ENCODE data around the gene FBXO28.

The FBXO28 gene

DNA sequence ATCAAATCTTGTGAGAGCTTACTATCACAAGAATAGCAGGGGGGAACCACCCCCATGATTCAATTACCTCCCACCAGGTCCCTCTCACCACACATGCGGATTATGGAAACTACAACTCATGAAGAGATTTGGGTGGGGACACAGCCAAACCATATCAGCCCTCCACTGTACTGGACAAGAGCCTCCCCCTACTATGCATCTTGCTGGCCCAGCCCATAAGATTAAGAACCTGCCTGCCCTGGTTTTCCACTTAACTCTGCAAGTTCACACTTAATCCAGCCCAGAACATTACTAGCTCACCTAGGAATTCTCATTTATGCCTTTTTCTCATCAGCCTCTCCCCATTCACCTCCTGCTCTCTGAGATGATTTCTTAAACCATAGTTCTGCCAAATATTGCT is 18.0 kb upstream of the FBXO28 start:
- DNase-seq (no peak), ATAC-seq (peak; percentile 19)

DNA sequence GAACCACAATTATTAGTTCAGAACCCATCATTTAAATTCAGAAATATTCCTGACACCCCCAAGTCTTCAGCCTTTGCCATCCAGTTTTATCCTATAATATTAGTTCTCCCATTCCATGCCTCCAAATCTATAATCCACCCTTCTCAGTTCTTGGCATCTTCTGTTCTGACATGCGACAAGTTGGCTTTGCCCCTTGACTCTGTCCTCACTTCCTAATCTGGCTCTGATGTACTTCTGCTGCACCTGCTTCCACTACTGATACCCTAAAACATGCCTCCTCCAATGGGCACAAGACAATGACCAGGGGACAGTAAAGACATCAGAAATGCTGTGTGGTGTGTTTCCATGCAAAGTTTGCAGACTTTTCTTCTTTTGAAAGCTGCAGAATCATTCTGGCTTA is 17.1 kb upstream of the FBXO28 start:
- ATAC-seq: no peak

GRCh38 chr1:224098007-224098406 is 15.9 kb upstream of the FBXO28 start:
- no peak for DNase-seq
- ATAC-seq: no peak

More for the DNA sequence above, 17.1 kb upstream of the FBXO28 start:
- DNase-seq: no peak

- ATAC-seq: peak; percentile 71
- DNase-seq: no peak
Measured at GRCh38 chr1:224106568-224107281, 7.2 kb upstream of the FBXO28 start.

DNA sequence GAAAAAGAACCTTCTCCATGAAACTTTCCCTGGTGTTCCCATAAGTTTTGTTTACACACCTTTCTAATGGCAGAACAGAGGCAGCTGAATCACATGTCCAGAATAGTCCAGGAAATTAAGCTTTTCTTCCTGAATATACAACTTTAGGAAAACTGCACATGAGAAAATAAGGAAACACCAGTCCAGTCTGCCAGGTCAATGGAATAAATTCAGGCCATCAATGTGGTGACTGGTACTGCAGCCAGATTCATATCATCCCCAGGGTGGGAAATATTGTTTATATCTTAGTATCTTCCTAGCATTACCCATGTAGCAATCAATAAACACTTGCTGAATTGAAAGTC is 6.7 kb upstream of the FBXO28 start:
- DNase-seq: no peak
- no peak for ATAC-seq

DNA sequence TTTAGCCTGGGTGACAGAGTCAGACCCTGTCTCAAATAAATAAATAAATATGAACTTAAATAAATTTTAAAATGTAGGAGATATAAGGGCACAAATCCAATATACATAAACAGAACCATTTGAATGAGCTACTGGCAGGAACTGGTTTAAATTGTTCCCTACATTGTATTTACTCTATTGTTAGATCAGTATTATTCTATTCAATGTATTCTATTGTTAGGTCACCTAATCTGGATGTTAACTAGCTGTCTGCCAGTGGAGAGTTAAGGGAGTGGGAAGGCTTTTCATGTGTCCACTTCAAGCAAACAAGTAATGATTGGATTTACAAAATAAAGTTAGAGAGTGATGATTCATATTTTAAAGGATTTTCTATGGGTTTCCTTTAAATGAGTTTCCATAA is 4.9 kb upstream of the FBXO28 start:
- ATAC-seq (no peak), DNase-seq (no peak)

GRCh38 chr1:224109981-224110380 is 3.9 kb upstream of the FBXO28 start:
- DNase-seq: no peak
- no peak for ATAC-seq

DNA sequence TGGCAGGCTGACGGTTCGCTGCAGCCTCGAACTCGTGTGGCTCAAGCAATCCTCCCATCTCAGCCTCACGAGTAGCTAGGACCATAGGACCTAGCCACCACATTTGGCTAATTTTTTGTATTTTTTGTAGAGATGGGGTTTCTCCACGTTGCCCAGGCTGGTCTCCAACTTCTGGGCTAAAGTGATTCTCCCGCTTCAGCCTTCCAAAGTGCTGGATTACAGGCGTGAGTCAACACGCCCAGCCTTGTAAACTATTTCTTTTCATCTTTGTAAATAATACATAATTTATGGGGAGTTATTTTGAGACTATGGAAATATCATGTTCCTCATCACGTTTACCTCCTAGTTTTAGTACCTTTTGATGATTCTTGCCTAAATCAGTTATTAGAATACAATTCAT is 906 bp upstream of the FBXO28 start:
- ATAC-seq (no peak), DNase-seq (no peak)

- DNase-seq (no peak), ATAC-seq (no peak)
Measured at GRCh38 chr1:224113545-224113917, 380 bp upstream of the FBXO28 start.

DNA sequence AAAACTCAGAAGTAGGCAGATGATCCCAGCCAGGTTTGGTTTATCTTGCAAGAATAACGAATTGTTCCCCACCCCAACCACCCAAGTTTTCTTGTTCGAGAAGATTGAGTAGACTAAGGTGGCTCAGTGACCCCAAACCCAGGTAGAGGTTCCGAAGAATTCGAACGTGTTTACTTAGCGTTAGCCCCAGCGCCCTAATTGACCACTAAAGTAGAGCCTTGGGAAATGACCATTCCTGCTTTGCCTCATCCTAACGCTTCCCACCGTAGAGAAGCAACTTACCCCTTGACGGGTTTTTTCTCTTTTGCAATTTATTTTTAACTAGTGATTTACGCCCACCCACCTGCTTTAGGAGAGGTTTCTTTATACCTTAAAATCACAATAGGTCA is 870 bp downstream of the FBXO28 start:
- ATAC-seq: no peak
- DNase-seq: no peak

- ATAC-seq (no peak), DNase-seq (no peak)
Measured at GRCh38 chr1:224116131-224116530, 2.2 kb downstream of the FBXO28 start.

GRCh38 chr1:224118688-224119087 is 4.8 kb downstream of the FBXO28 start:
- ATAC-seq (no peak), DNase-seq (no peak)

DNA sequence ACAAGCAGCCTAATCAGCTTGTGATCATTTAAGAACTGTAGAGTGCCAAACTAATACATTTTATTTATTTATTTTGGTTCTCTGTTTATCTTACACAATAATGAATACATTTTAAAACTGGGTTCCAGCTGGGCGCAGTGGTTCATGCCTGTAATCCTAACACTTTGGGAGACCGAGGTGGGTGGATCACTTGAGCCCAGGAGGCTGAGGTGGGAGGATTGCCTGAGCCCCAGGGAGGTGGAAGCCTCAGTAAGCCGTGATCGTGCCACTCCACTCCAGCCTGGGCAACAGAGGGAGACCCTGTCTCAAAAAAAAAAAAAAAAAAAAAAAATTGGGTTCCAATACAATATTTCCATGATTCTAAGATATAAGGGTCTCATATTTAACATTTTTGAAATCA is 9.2 kb downstream of the FBXO28 start:
- DNase-seq: no peak
- no peak for ATAC-seq

DNA sequence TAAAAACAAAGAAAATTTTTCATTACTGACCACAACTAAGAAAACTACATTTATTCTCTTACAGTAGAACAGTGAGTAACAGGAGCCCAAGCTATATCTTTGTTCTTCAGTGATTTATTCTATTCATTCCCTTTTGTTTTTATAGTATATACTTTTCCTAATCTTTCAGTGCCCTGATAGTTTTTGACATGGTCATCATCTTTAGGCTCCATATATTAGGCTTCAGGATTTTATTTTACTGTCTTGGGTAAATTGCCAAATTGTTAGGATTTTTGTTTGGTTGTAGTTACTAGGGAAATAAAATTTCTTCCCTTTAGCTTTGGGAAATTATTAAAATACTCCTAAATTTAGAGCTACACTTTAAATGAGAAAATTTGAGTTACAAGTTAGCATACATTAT is 10.3 kb downstream of the FBXO28 start:
- DNase-seq (no peak), ATAC-seq (no peak)

DNA sequence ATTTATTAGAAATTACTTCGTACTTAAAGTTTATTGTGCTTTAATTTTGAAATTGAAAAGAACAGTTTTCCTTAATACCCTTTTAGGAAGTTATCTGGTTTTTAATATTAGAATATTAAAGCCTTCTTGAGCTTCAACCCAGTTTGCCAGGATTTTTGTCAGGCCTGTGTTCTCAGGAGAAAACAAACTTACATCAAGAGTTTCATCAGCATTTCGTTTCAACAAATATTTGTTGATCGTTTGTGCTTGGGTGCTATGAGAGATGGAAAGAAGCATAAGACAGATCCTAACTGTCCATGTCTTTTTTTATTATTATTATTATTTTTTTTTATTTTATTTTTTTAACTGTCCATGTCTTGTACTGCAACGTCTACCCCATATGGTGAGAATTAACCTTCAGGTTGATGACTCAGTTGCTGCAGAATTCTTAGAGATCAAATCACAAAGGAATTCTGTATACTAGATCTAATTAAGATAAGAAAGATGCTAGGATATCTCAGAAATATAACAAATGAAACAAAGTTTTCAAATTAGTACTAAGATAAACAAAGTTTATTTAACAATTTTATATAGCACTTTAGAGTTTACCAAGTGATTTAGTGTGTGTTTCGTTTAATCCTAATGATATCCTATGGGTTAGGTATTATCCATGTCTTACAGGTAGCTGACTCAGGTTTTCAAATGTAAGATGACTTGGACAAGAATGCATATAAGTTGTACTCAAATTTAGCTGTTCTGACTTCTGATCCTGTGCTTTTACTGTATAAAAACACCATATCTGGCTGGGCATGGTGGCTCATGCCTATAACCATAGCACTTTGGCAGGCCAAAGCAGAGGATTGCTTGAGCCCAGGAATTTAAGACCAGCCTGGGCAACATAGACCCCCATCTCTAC is 14.3 kb downstream of the FBXO28 start:
- no peak for ATAC-seq
- no peak for DNase-seq

DNA sequence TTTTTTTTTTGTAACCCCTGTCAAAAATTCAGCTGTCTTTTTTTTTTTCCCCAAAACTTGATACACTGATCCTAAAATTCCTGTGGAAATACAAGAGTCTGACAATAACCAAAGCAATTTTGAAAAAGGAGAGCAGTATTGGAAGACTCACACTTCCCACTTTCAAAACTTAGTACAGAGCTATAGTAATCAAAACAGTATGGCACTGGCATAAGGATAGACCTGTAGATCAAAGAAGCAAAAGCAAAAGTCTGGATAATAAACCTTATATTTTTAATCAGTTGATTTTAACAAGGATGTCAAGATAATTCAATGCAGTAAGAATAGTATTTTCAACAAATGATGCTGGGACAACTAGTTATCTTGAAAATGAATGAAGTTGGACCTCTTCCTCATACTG is 17.3 kb downstream of the FBXO28 start:
- no peak for ATAC-seq
- DNase-seq: no peak

DNA sequence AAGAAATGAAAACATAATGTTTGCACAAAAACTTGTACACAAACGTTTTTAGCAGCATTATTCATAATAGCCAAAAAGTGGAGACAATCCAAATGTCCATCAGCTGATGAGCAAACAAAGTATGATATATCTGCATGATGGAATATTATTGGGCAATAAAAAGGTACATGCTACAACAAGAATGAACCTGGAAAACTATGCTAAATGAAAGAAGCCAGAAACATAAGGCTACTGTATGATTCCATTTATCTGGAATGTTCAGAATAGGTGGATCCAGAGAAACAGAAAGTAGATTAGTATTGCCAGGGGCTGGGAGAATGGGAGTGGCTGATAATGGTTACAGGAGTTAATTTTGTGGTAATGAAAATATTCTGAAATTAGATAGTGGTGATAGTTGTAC is 19.0 kb downstream of the FBXO28 start:
- DNase-seq (no peak), ATAC-seq (no peak)

- no peak for ATAC-seq
- no peak for DNase-seq
Measured at GRCh38 chr1:224133741-224134299, 19.9 kb downstream of the FBXO28 start.

GRCh38 chr1:224137518-224137917 is 23.6 kb downstream of the FBXO28 start:
- ATAC-seq (no peak), DNase-seq (no peak)

GRCh38 chr1:224138198-224138597 is 24.3 kb downstream of the FBXO28 start:
- ATAC-seq: no peak
- no peak for DNase-seq

GRCh38 chr1:224141693-224142092 is 27.8 kb downstream of the FBXO28 start:
- DNase-seq: no peak
- ATAC-seq: no peak

DNA sequence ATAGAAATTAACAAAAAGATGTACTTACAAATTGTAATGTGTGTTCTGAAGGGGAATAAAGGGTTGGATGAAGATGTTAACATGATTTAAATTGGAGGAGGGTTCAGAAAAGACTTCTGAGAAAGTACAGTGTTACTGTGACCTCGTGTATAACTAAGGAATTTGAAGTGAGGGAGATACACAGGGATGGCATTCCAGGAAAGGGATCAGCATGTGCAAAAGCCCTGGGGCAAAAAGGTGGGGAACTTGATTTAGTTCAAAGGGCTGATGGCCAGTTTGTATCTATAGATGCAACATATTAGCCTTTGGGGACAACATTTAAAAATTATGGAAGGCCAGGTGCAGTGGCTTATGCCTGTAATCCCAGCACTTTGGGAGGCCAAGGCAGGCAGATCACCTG is 35.8 kb downstream of the FBXO28 start:
- ATAC-seq (no peak), DNase-seq (no peak)

DNA sequence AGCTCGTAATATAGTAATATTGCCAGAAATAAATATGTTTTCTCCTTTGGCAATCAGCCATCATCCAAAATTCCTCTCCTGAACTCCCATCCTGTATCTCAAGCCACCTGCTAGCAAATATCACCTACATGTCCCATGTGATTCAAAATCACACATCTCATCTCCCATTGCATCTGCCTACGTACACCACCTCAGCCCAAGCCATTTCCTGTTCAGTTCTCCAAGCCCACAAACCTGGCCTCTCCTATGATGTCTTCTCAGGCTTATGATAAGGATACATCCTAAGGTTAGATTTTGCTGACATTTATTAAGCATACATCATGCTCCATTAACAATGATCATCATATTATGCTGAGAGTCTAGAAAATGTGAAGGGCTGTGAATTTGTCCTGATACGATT is 37.2 kb downstream of the FBXO28 start:
- no peak for ATAC-seq

DNA sequence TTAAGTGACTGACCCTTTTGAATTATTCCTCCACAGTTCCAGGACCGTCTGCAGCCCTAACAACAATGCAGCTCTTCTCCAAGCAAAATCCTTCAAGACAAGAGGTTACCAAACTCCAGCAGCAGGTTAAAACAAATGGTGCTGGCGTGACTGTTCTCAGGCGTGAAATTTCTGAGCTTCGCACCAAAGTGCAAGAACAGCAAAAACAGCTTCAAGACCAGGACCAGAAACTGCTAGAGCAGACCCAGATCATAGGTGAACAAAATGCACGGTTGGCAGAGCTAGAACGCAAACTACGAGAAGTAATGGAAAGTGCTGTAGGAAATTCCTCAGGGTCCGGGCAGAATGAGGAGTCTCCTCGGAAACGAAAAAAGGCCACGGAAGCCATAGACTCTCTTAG is 43.4 kb downstream of the FBXO28 start:
- DNase-seq (no peak), ATAC-seq (no peak)

More for the DNA sequence above, 37.2 kb downstream of the FBXO28 start:
- DNase-seq: no peak

All from stimulated activated naive CD8-positive, alpha-beta T cell treated with anti-CD3 and anti-CD28 coated beads, Interleukin-15, Interleukin-2, amounts not matched to agents 100 U/mL and 50 U/mL, for 24 hours (primary cell).